Measurements from ENCODE around the gene MLLT3.

The MLLT3 gene

GRCh38 chr9:20537294-20537693, 85.0 kb downstream of the MLLT3 start:
- H3K79me2 ChIP-seq (ENCODE audit: insufficient read depth, low read depth): no peaks in the 10 kb centered on the region
- H4K20me1 ChIP-seq (ENCODE audit: insufficient read depth): no peaks in the 10 kb centered on the region
- no peak overlapping the region for H3K4me3 ChIP-seq (IDR thresholded peaks at IDR 0.05; ENCODE audit: insufficient read depth, low read depth, low read length)
- no peak overlapping the region for H2AFZ ChIP-seq (ENCODE audit: low read depth)
- H3K27ac ChIP-seq: no peak overlapping the region
- H3K4me2 ChIP-seq: no peak overlapping the region
- no peak overlapping the region for H3K9ac ChIP-seq
- H3K27me3 ChIP-seq (ENCODE audit: insufficient read depth, low read depth): no peaks in the 10 kb centered on the region
- H3K4me1 ChIP-seq (ENCODE audit: low read depth, poor library complexity, severe bottlenecking): no peaks in the 10 kb centered on the region
- no peak for TF ChIP-seq CTCF (conservative IDR thresholded peaks at IDR 0.05; ENCODE audit: low read depth, low read length)
- H3K36me3 ChIP-seq (ENCODE audit: insufficient read depth): no peaks in the 10 kb centered on the region

- TF ChIP-seq CTCF (conservative IDR thresholded peaks at IDR 0.05; ENCODE audit: low read depth, low read length): no peak
- no peaks in the 10 kb centered on the region for H3K79me2 ChIP-seq (ENCODE audit: insufficient read depth, low read depth)
- no peak overlapping the region for H3K9ac ChIP-seq
- H4K20me1 ChIP-seq (ENCODE audit: insufficient read depth): no peaks in the 10 kb centered on the region
- H3K4me2 ChIP-seq: no peak overlapping the region
- H3K4me3 ChIP-seq (IDR thresholded peaks at IDR 0.05; ENCODE audit: insufficient read depth, low read depth, low read length): no peak overlapping the region
- no peak overlapping the region for H2AFZ ChIP-seq (ENCODE audit: low read depth)
- H3K4me1 ChIP-seq (ENCODE audit: low read depth, poor library complexity, severe bottlenecking): no peaks in the 10 kb centered on the region
- H3K36me3 ChIP-seq (ENCODE audit: insufficient read depth): no peaks in the 10 kb centered on the region
- H3K27me3 ChIP-seq (ENCODE audit: insufficient read depth, low read depth): no peaks in the 10 kb centered on the region
- H3K27ac ChIP-seq: no peak overlapping the region
Observed at GRCh38 chr9:20532584-20532983, 89.7 kb downstream of the MLLT3 start.

GRCh38 chr9:20529837-20530236, 92.5 kb downstream of the MLLT3 start:
- no peak for TF ChIP-seq CTCF (conservative IDR thresholded peaks at IDR 0.05; ENCODE audit: low read depth, low read length)
- H3K79me2 ChIP-seq (ENCODE audit: insufficient read depth, low read depth): no peaks in the 10 kb centered on the region
- no peaks in the 10 kb centered on the region for H3K4me1 ChIP-seq (ENCODE audit: low read depth, poor library complexity, severe bottlenecking)
- no peak overlapping the region for H3K9ac ChIP-seq
- no peak overlapping the region for H3K4me3 ChIP-seq (IDR thresholded peaks at IDR 0.05; ENCODE audit: insufficient read depth, low read depth, low read length)
- H3K4me2 ChIP-seq: no peak overlapping the region
- no peak overlapping the region for H3K27ac ChIP-seq
- no peaks in the 10 kb centered on the region for H3K27me3 ChIP-seq (ENCODE audit: insufficient read depth, low read depth)
- H3K36me3 ChIP-seq (ENCODE audit: insufficient read depth): no peaks in the 10 kb centered on the region
- no peak overlapping the region for H2AFZ ChIP-seq (ENCODE audit: low read depth)
- no peaks in the 10 kb centered on the region for H4K20me1 ChIP-seq (ENCODE audit: insufficient read depth)

GRCh38 chr9:20528253-20528652, 94.0 kb downstream of the MLLT3 start:
- H3K4me3 ChIP-seq (IDR thresholded peaks at IDR 0.05; ENCODE audit: insufficient read depth, low read depth, low read length): no peak overlapping the region
- TF ChIP-seq CTCF (conservative IDR thresholded peaks at IDR 0.05; ENCODE audit: low read depth, low read length): no peak
- H3K9ac ChIP-seq: no peak overlapping the region
- H3K4me1 ChIP-seq (ENCODE audit: low read depth, poor library complexity, severe bottlenecking): no peaks in the 10 kb centered on the region
- no peaks in the 10 kb centered on the region for H3K79me2 ChIP-seq (ENCODE audit: insufficient read depth, low read depth)
- H3K36me3 ChIP-seq (ENCODE audit: insufficient read depth): no peaks in the 10 kb centered on the region
- H4K20me1 ChIP-seq (ENCODE audit: insufficient read depth): no peaks in the 10 kb centered on the region
- no peak overlapping the region for H3K27ac ChIP-seq
- H2AFZ ChIP-seq (ENCODE audit: low read depth): no peak overlapping the region
- no peak overlapping the region for H3K4me2 ChIP-seq
- no peaks in the 10 kb centered on the region for H3K27me3 ChIP-seq (ENCODE audit: insufficient read depth, low read depth)
